MG63 (cell line): ENCODE data around the gene HKDC1. TPM values are rescaled to one million over a fixed set of nuclear protein-coding genes. Genes with fewer than 3 reads are reported as not detected.
"Not testable (repeated sequence)": the region's sequence is repeated elsewhere in the genome, so short reads cannot be mapped to it uniquely, and the experiment has no call there.

Source experiments
- DNase-seq: peaks from one replicate; pipeline ENCODE4 v3.0.0-alpha.2; 2020
- H3K27me3 ChIP-seq: fragments of 250-450 bp; sonication (Bioruptor Pico); 2 replicates; pipeline ENCODE4 v1.5.1; 2020; ENCODE audit warnings: mild to moderate bottlenecking, moderate library complexity
- H3K36me3 ChIP-seq: fragments of 250-450 bp; sonication (Bioruptor Pico); 2 replicates; pipeline ENCODE4 v1.5.1; 2020; ENCODE audit warnings: mild to moderate bottlenecking, moderate library complexity
- H3K4me3 ChIP-seq: fragments of 250-450 bp; sonication (Bioruptor Pico); 2 replicates; pipeline ENCODE4 v1.5.1; 2020; ENCODE audit warnings: mild to moderate bottlenecking, moderate library complexity
- H3K9me3 ChIP-seq: fragments of 250-450 bp; sonication (Bioruptor Pico); 2 replicates; pipeline ENCODE4 v1.5.1; 2020; ENCODE audit warnings: mild to moderate bottlenecking, moderate library complexity
- total RNA-seq: library from RNA; depleted of rRNA; stranded (reverse); fragments of >200 nt; shearing (Covaris generic); gene quantifications from 2 replicates; pipeline ENCODE4 v1.2.3, GENCODE V29; 2014; ENCODE audit warnings: low replicate concordance

HKDC1 gene
- total RNA-seq, 1 experiment from 2014 or later, result 0.20 TPM

DNA sequence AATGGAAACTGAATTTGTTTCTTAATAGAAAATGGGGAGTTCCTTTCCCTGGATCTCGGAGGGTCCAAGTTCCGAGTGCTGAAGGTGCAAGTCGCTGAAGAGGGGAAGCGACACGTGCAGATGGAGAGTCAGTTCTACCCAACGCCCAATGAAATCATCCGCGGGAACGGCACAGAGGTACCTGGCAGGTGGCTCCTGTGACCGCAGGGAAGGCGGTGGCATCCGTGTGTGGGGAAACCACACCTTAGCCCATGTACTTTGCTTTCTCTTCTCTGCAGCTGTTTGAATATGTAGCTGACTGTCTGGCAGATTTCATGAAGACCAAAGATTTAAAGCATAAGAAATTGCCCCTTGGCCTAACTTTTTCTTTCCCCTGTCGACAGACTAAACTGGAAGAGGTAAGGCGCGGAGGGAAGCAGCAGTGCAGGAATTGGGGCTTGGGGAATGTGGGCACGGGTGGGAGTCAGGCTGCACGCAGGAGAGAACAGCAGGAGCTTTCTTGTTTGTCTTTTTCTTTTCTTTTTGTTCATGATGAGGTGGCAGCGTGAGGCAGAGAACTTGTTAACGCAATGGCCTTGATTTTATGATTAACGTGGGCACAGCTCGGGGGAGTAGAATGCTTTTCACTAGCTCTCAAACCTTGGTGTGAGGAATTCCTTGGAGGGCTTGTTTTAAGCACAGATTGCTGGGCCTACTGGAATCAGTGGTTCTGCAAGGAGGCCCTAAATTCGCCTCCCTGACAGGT lies 12.8 kb downstream of the HKDC1 start:
- H3K4me3 ChIP-seq, result no peak overlapping the region
- H3K27me3 ChIP-seq, result no peaks in the 10 kb centered on the region
- H3K36me3 ChIP-seq, result no peaks in the 10 kb centered on the region
- DNase-seq, result no peak
- no peaks in the 10 kb centered on the region for H3K9me3 ChIP-seq

DNA sequence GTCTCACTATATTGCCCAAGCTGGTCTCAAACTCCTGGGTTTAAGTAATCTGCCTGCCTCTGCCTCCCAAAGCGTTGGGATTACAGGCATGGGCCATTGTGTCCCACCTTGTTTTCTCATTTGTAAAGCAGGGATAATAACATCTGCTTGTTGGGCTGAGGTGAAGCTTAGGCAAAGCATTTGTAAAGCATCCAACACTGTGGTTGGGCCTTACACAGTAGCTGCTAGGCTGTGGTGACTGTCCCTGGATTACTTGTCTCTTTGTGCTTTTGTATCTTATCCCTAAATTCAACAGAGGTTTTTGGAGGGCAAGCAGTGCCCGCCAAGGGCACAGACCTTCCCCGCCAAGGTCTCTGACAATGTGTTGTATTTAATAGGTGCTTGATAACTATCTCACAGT lies 14.3 kb downstream of the HKDC1 start:
- Histone ChIP-seq H3K9me3 (no peaks in the 10 kb centered on the region), H3K36me3 (no peaks in the 10 kb centered on the region), H3K27me3 (no peaks in the 10 kb centered on the region), H3K4me3 (no peak overlapping the region)
- no peak for DNase-seq

DNA sequence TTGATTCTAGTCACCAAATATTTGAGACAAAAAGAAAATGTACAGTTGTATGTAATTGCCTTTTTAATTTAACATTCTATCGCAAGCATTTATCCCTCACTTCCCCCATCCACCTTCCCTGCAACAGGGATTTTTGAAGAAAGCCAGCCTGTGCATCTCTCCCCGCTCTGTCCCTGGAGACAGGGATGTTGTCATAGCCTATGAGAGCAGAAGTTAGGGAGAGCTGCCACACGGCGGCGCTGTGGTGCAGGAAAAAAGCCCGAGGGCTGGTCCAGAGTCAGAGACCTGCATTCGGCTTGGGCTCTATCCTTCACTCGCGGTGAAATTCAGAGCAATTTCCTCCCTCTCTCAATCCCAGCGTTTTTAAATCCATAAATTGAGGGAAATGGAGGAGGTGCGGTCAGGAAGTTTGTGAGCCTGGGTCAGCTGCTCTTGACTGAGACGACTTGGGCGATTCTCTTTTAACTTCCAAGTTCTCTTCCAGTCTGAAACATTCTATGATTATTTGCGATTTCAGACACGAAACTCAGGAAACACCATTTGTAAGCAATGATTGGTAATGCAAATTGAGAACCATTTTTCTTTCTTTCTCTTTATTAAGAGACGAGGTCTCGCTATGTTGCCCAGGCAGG lies 17.5 kb downstream of the HKDC1 start:
- DNase-seq, result peak; percentile 67
- Histone ChIP-seq H3K27me3 (no peaks in the 10 kb centered on the region), H3K36me3 (no peaks in the 10 kb centered on the region), H3K9me3 (no peaks in the 10 kb centered on the region), H3K4me3 (no peak overlapping the region)

DNA sequence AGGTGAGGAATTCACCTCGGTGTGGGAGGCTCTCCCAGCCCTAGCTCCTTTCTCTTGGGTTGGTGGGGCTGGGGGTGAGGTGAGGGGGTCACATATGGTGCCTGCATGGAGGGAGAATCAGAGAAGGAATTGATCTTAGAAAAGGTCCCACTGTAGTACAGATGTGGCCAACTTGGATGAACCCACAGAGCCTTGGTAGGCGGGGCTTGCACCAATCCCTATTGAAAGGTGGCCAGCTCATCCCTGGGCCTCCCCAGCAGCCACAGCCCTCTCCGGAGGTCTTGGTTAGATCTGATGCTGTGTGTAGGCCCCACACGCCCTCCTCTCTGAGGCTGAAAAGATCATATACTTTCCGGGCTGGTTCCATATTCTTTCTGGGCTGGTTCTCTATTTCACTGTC lies 19.0 kb downstream of the HKDC1 start:
- Histone ChIP-seq H3K36me3 (no peaks in the 10 kb centered on the region), H3K9me3 (no peaks in the 10 kb centered on the region), H3K4me3 (no peak overlapping the region), H3K27me3 (no peaks in the 10 kb centered on the region)
- DNase-seq, result no peak

DNA sequence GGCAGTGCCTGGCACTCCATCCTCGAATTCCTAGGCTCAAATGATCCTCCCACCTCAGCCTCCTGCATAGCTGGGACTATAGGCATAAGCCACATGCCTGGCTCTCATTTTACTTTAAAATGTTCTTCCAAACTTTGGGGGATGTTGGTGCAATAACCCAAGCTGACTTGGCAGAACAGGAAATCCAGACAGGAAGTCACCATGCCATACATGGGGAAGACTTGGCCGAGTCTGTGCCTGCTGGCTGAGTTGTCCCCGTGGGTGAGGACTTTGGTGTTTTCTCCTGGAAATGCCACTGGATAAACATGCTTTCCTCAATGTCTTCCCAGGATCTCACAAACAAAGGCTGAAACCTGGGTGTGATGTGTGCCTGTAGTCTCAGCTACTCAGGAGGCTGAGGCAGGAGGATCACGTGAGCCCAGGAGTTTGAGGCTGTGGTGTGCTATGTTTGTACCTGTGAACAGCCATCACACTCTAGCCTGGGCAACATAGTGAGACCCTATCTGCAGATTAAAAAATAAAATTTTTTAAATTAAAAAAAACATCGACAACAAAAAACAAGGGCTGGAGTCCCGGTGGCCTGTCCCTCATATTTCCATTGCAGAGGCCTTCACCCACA lies 19.8 kb downstream of the HKDC1 start:
- Histone ChIP-seq H3K27me3 (no peaks in the 10 kb centered on the region), H3K9me3 (no peaks in the 10 kb centered on the region), H3K4me3 (no peak overlapping the region), H3K36me3 (no peaks in the 10 kb centered on the region)
- peak; percentile 74 for DNase-seq

DNA sequence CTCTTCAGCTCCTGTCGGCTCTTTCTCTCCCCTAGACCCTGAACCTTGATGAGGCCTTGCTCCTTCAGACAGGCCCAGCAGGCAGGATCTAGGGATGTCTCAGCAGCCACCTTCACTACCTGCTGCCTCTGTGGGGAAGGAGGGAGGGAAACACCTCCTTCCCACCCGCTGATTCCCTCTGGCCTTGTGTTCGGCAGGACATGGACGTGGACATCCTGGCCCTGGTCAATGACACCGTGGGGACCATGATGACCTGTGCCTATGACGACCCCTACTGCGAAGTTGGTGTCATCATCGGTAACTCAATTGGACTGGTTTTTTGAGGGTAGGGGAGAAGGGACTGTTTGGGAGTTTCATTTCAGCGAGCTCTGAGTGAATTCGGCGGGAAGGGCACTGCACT lies 20.3 kb downstream of the HKDC1 start:
- H3K36me3 ChIP-seq, result no peaks in the 10 kb centered on the region
- DNase-seq, result no peak
- no peaks in the 10 kb centered on the region for H3K9me3 ChIP-seq
- no peak overlapping the region for H3K4me3 ChIP-seq
- H3K27me3 ChIP-seq, result no peaks in the 10 kb centered on the region

DNA sequence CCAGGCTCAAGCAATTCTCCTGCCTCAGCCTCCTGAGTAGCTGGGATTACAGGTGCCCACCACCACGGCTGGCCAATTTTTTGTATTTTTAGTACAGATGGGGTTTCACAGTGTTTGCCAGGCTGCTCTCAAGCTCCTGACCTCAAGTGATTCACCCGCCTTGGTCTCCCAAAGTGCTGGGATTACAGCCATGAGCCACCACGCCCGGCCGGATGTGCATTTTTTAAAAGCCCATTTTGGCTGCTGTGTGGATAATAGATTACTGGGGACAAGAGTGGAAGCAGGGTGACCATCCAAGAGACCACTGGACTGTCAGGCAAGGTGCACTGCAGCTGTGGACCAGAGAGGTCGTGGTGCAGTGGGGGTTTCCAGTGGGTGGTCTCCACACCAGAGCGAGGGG lies 21.4 kb downstream of the HKDC1 start:
- Histone ChIP-seq H3K27me3 (no peaks in the 10 kb centered on the region), H3K4me3 (no peak overlapping the region), H3K9me3 (no peaks in the 10 kb centered on the region), H3K36me3 (no peaks in the 10 kb centered on the region)
- peak; percentile 85 for DNase-seq

DNA sequence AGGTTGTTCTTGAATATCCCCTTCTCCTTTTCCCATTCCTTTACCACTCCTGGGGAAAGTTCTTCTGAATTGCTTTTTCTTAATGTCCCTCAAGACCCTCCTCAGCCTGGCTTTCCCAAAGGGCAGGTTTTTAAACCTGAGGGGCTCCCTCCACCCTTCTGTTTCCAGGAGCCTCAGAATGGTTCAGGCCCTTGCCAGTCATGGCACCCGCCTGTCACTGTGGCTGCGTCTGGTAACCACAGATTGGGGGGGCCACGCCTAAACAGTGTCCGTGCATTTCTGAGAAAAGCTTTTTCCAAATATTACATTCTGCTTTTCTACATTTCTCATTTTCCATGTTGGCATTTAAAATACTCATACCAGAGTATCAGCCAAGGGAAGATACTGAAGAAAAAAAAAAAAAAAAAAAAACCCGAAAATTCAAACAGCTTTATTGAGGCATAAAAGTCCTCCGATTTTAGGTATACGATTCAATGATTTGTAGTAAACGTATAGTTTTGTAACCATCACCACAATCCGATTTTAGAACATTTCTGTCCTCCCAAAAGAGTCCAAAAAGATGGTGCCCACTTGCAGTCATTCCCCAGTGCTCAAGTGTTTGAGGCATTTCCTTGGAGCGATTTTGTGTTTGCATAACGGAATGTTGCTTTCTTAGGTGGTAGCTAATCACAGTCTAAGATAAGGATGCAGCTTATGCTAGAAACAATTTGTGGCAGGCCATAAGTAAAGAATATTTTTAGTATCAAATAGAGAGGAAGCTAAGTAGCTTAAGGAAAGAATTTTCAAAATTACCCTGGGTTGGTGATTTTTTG lies 22.1 kb downstream of the HKDC1 start:
- no peak for DNase-seq

DNA sequence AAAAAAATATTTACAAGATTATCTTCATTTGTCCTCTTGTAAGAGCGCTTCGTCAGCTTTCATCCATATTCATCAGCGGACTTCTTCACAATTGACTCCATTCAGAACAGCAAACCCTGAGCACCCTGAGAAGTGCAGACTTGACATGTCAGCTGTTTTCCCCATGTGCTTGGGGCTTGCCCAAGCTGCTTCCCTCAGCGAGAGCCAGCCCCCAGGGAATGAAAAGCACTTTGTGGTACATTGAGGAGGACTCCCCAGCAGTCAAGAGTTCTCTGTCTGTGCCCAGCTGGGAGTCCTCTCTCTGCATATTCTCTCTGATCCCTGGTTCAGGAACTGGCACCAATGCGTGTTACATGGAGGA lies 22.7 kb downstream of the HKDC1 start:
- no peak for DNase-seq
- H3K9me3 ChIP-seq, result no peaks in the 10 kb centered on the region
- no peaks in the 10 kb centered on the region for H3K27me3 ChIP-seq
- no peaks in the 10 kb centered on the region for H3K36me3 ChIP-seq
- H3K4me3 ChIP-seq, result no peak overlapping the region

More for the DNA sequence above, 22.1 kb downstream of the HKDC1 start:
- no peaks in the 10 kb centered on the region for H3K36me3 ChIP-seq
- no peak overlapping the region for H3K4me3 ChIP-seq
- no peaks in the 10 kb centered on the region for H3K9me3 ChIP-seq
- no peaks in the 10 kb centered on the region for H3K27me3 ChIP-seq

DNA sequence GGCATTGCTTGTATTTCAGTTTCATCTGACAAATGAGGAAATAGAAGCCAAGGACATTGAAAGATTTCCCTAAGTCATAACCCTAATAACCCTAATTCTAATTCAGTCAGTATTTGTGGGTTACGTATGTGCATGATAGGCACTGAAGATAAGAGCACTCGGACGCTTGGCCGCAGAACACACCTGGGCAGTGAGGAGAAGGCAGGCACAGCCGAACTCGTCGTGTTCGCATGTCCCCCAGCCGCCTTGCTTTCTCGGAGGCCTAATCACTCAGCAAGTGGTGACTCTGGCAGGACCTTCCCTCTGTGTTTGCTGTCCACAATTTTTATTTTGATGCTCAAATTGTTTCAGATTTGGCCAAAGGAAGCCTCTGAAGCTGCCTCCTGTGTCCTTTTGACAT lies 23.7 kb downstream of the HKDC1 start:
- Histone ChIP-seq H3K36me3 (no peaks in the 10 kb centered on the region), H3K4me3 (no peak overlapping the region), H3K9me3 (no peaks in the 10 kb centered on the region), H3K27me3 (no peaks in the 10 kb centered on the region)
- no peak for DNase-seq

DNA sequence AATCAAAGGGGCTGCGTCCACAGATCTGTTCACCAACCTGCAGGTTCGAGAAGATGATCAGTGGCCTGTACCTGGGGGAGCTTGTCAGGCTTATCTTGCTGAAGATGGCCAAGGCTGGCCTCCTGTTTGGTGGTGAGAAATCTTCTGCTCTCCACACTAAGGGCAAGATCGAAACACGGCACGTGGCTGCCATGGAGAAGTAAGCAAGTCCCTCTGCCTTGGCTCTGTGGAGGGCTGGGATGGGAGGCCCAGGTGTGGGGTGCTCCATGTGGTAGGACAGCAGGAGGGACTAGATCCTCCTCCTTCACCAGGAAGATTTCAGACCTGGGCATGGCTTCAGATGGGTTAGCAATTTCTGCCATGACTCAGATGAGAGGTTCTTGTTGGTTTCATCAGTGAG lies 25.9 kb downstream of the HKDC1 start:
- H3K4me3 ChIP-seq, result no peak overlapping the region
- H3K27me3 ChIP-seq, result no peaks in the 10 kb centered on the region
- H3K36me3 ChIP-seq, result no peaks in the 10 kb centered on the region
- H3K9me3 ChIP-seq, result no peaks in the 10 kb centered on the region
- no peak for DNase-seq

DNA sequence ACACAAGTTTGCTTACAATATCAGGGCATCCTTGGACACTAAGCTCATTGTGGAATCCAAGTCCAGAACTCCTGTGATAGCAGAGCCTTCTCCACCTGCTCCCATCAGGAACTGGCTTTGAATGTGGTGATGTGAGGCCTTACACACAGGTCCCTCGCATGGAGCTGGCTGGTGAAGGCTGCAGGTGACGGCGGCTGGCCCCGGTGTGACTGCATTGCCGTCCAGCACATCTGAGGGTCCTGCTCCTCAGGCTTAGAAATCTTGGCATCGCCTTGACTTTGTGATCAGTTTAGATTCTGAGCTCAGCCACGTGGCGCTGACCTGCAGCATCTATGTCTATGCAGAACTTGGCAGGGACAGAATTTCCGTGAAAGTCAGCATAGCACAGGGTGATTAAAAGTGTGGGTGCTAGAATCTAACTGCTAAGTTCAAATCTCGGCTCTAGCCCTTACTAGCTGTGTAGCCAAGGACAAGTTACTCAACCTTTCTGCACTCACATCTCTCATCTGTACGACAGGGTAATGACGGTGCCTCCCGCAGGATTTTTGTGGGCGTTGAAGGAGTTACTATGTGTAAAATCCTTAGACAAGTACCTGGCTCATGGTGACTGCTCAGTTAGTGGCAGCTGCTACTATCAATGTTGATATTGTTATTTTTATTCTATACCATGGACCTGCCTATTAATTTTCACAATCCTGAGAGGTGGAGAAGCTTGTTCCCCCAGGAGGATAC lies 26.6 kb downstream of the HKDC1 start:
- H3K36me3 ChIP-seq, result no peaks in the 10 kb centered on the region
- H3K9me3 ChIP-seq, result no peaks in the 10 kb centered on the region
- DNase-seq, result no peak
- no peaks in the 10 kb centered on the region for H3K27me3 ChIP-seq
- H3K4me3 ChIP-seq, result no peak overlapping the region

DNA sequence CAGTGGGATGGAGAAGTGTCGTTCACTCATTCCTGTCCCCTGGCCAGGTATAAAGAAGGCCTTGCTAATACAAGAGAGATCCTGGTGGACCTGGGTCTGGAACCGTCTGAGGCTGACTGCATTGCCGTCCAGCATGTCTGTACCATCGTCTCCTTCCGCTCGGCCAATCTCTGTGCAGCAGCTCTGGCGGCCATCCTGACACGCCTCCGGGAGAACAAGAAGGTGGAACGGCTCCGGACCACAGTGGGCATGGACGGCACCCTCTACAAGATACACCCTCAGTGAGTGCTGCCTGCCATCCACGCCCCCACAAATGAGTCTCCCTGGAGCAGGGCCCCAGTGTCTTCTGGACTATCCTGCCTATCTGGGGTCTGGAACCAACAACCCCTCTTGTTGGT lies 27.2 kb downstream of the HKDC1 start:
- no peaks in the 10 kb centered on the region for H3K36me3 ChIP-seq
- H3K4me3 ChIP-seq, result no peak overlapping the region
- no peak for DNase-seq
- no peaks in the 10 kb centered on the region for H3K27me3 ChIP-seq
- no peaks in the 10 kb centered on the region for H3K9me3 ChIP-seq

DNA sequence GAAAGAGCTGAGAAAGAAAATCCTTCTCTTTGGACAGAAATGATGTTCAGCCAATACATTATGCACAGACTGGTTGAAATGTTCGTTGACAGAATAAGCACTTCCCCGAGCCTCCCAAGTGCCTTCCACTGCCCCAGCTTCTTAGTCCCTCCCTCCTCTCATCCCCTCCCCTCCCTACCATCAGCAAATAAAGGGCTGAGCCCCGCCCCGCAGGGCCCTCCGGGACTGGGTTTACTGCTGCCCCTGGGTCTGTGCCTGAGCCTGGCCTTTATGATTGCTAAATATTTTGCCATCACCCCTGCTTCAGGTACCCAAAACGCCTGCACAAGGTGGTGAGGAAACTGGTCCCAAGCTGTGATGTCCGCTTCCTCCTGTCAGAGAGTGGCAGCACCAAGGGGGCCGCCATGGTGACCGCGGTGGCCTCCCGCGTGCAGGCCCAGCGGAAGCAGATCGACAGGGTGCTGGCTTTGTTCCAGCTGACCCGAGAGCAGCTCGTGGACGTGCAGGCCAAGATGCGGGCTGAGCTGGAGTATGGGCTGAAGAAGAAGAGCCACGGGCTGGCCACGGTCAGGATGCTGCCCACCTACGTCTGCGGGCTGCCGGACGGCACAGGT lies 28.1 kb downstream of the HKDC1 start:
- H3K9me3 ChIP-seq, result no peaks in the 10 kb centered on the region
- no peak for DNase-seq
- H3K4me3 ChIP-seq, result no peak overlapping the region
- H3K27me3 ChIP-seq, result no peaks in the 10 kb centered on the region
- no peaks in the 10 kb centered on the region for H3K36me3 ChIP-seq

DNA sequence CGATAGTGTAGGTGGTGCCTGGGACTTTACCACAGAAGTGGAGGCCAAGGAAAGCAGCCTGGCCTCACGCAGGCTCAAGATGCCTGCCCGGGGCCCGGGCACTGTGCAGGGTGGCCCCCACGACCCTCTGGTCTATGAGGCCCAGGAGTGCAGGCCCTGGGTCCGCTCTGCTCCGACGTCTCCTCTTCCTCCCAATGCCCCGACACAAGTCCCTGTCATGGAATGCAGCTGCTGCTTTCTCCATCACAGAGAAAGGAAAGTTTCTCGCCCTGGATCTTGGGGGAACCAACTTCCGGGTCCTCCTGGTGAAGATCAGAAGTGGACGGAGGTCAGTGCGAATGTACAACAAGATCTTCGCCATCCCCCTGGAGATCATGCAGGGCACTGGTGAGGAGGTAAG lies 29.9 kb downstream of the HKDC1 start:
- no peaks in the 10 kb centered on the region for H3K27me3 ChIP-seq
- no peak overlapping the region for H3K4me3 ChIP-seq

DNA sequence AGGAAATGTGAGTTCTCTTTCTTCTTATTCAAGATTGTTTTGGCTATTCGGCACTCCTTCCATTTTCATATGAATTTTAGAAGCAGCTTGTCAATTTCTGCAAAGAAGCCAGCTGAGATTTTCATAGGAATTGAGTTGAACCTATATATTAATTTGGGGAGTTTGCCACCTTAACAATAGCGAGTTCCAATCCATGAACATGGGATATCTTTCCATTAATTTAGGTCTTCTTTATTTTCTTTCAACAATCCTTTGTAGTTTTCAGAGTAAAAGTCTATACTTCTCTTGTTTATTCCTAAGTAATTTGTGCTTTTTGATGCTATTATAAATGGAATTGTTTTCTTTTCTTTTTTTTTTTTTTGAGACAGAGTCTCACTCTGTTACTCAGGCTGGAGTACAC lies 31.3 kb downstream of the HKDC1 start:
- DNase-seq, H3K27me3 ChIP-seq, H3K36me3 ChIP-seq, H3K9me3 ChIP-seq, H3K4me3 ChIP-seq: not testable (repeated sequence)

More for the DNA sequence above, 29.9 kb downstream of the HKDC1 start:
- Histone ChIP-seq H3K9me3 (no peaks in the 10 kb centered on the region), H3K36me3 (no peaks in the 10 kb centered on the region)
- no peak for DNase-seq
